ENCODE measurements around the gene FANCI.

The FANCI gene

GRCh38 chr15:89308236-89308635, 64.5 kb downstream of the FANCI start:
- no peak for DNase-seq

GRCh38 chr15:89309993-89310392, 66.2 kb downstream of the FANCI start:
- DNase-seq: no peak

- DNase-seq: no peak
These were observed 71.7 kb downstream of the FANCI start for GRCh38 chr15:89315375-89315929.

GRCh38 chr15:89316504-89316903, 72.7 kb downstream of the FANCI start:
- no peak for DNase-seq

GRCh38 chr15:89317186-89317720, 73.5 kb downstream of the FANCI start:
- no peak for DNase-seq

GRCh38 chr15:89319678-89320077, 75.9 kb downstream of the FANCI start:
- DNase-seq: no peak

- DNase-seq: no peak
These were observed 76.4 kb downstream of the FANCI start for GRCh38 chr15:89320200-89320599.

GRCh38 chr15:89321521-89322410, 78.0 kb downstream of the FANCI start:
- no peak for DNase-seq

- DNase-seq: no peak
These were observed 79.0 kb downstream of the FANCI start for GRCh38 chr15:89322822-89323221.

- DNase-seq: no peak
These were observed 80.0 kb downstream of the FANCI start for GRCh38 chr15:89323825-89324224.

GRCh38 chr15:89325039-89325803, 81.4 kb downstream of the FANCI start:
- DNase-seq: no peak

GRCh38 chr15:89326316-89326715, 82.5 kb downstream of the FANCI start:
- peak; percentile 49 for DNase-seq

GRCh38 chr15:89327113-89327512, 83.3 kb downstream of the FANCI start:
- DNase-seq: no peak

GRCh38 chr15:89328398-89329254, 84.8 kb downstream of the FANCI start:
- no peak for DNase-seq

- no peak for DNase-seq
These were observed 85.7 kb downstream of the FANCI start for GRCh38 chr15:89329329-89330084.

GRCh38 chr15:89330119-89330518, 86.3 kb downstream of the FANCI start:
- DNase-seq: peak; percentile 61

- DNase-seq: no peak
These were observed 87.3 kb downstream of the FANCI start for GRCh38 chr15:89330881-89331595.

GRCh38 chr15:89332446-89332845, 88.7 kb downstream of the FANCI start:
- no peak for DNase-seq

GRCh38 chr15:89333011-89333860, 89.5 kb downstream of the FANCI start:
- DNase-seq: no peak

- DNase-seq: peak; percentile 37
These were observed 90.3 kb downstream of the FANCI start for GRCh38 chr15:89333959-89334509.

Measured in NCI-H2171 treated with DMSO at 0.1 percent for 48 hours (cell line).